Endothelial cell of umbilical vein (primary cell): ENCODE data around the gene NCS1. TPM values are rescaled to one million over a fixed set of nuclear protein-coding genes. Genes with fewer than 3 reads are reported as not detected.

Source experiments
- BruUV-seq: library from RNA; stranded (reverse); fragments of 400-500 nt; replicated peaks from 2 replicates; lab custom pipeline; 2021; lab: Mats Ljungman, UMichigan
- CTCF ChIA-PET: fragments of 300-600, 350-600 bp; sonication (Branson Sonifier 250); formaldehyde crosslinking; loops from one replicate; lab custom pipeline; 2021; ENCODE audit warnings: antibody characterized with exemption, inconsistent platforms; lab: Charles Lee
- POLR2A ChIA-PET: fragments of 300-600, 350-600 bp; sonication (Branson Sonifier 250); formaldehyde crosslinking; loops from one replicate; lab custom pipeline; 2021; ENCODE audit warnings: antibody characterized with exemption, inconsistent platforms; lab: Charles Lee
- DNase-seq: peaks from one replicate; pipeline ENCODE4 v3.0.0-alpha.2; 2011; ENCODE audit warnings: low read depth, low spot score
- FAIRE-seq: peaks from 2 replicates; lab custom pipeline; 2011; peaks lifted over from hg19 to GRCh38; lab: Jason Lieb, UNC
- H2AFZ ChIP-seq: 2 replicates; pipeline ENCODE4 v1.6.0; 2012; ENCODE audit warnings: low read depth, low read length, control low read depth, inconsistent platforms
- H3K27ac ChIP-seq: 2 replicates; pipeline ENCODE4 v1.5.1; 2011; ENCODE audit warnings: low read depth, mild to moderate bottlenecking, control low read depth, low read length, moderate library complexity; ENCODE audit not compliant: insufficient read depth
- H3K27me3 ChIP-seq, 2 experiments: 2 replicates each; pipeline versions ENCODE4 v1.6.0 to v1.6.1; 2011; ENCODE audit warnings: low read length in 2 of 2, mixed read lengths in 1 of 2; ENCODE audit not compliant: control insufficient read depth in 2 of 2, insufficient read depth in 2 of 2
- H3K36me3 ChIP-seq, 2 experiments: 2 replicates in 1 of 2; 3 replicates in 1 of 2; pipeline ENCODE4 v1.5.1; 2011; ENCODE audit warnings: low read length in 2 of 2, mild to moderate bottlenecking in 1 of 2, moderate library complexity in 1 of 2; ENCODE audit not compliant: control insufficient read depth in 2 of 2, insufficient read depth in 2 of 2; ENCODE audit errors: extremely low read depth in 1 of 2
- H3K4me1 ChIP-seq: 3 replicates; pipeline ENCODE4 v1.5.1; 2011; ENCODE audit warnings: mild to moderate bottlenecking, low read length; ENCODE audit not compliant: control insufficient read depth, insufficient read depth; ENCODE audit errors: extremely low read depth
- H3K4me2 ChIP-seq: 2 replicates; pipeline ENCODE4 v1.6.1; 2011; ENCODE audit warnings: low read length, control low read depth, mixed read lengths; ENCODE audit not compliant: insufficient read depth
- H3K4me3 ChIP-seq, 3 experiments: fragments of 200-600 bp in 1 of 3; sonication (generic), shearing (Covaris generic) in 1 of 3; replicated peaks in 1 of 3; 2 replicates each; pipeline ENCODE4 v1.5.1; 2011 to 2016; ENCODE audit warnings: control low read depth in 3 of 3, low read length in 3 of 3, mild to moderate bottlenecking in 2 of 3, inconsistent platforms in 1 of 3, low read depth in 1 of 3, moderate library complexity in 1 of 3; ENCODE audit not compliant: insufficient read depth in 1 of 3
- H3K79me2 ChIP-seq: 2 replicates; pipeline ENCODE4 v1.6.0; 2012; ENCODE audit warnings: low read length, inconsistent platforms; ENCODE audit not compliant: control insufficient read depth, insufficient read depth
- H3K9ac ChIP-seq: replicated peaks from 2 replicates; pipeline ENCODE3; 2011; ENCODE audit warnings: low read length, control low read depth; ENCODE audit not compliant: insufficient read depth; ENCODE audit errors: extremely low read depth
- H3K9me1 ChIP-seq: replicated peaks from 3 replicates; pipeline ENCODE4 v1.6.0; 2011; ENCODE audit warnings: mild to moderate bottlenecking, low read length; ENCODE audit not compliant: control insufficient read depth, insufficient read depth; ENCODE audit errors: extremely low read depth
- H3K9me3 ChIP-seq: replicated peaks from 2 replicates; pipeline ENCODE4 v1.5.1; 2012; ENCODE audit warnings: low read length, inconsistent platforms; ENCODE audit not compliant: control insufficient read depth, insufficient read depth
- H4K20me1 ChIP-seq: replicated peaks from 2 replicates; pipeline ENCODE3; 2011; ENCODE audit warnings: mild to moderate bottlenecking, low read length; ENCODE audit not compliant: control insufficient read depth, insufficient read depth; ENCODE audit errors: extremely low read depth
- EZH2 ChIP-seq: IDR thresholded peaks from 2 replicates; pipeline ENCODE4 v1.6.1; 2012; ENCODE audit warnings: borderline replicate concordance, low read depth, mild to moderate bottlenecking, moderate library complexity, low read length, inconsistent platforms; ENCODE audit not compliant: severe bottlenecking
- FOS ChIP-seq: IDR thresholded peaks from 2 replicates; pipeline ENCODE4 v1.6.1; 2011; ENCODE audit warnings: mild to moderate bottlenecking, low read length, moderate library complexity, borderline replicate concordance; ENCODE audit not compliant: insufficient read depth
- GATA2 ChIP-seq: IDR thresholded peaks from 2 replicates; pipeline ENCODE4 v1.7.0; 2011; ENCODE audit warnings: low read depth, mild to moderate bottlenecking, moderate library complexity, mixed read lengths, low read length; ENCODE audit not compliant: insufficient read length, insufficient read depth
- JUN ChIP-seq: IDR thresholded peaks from 2 replicates; pipeline ENCODE4 v1.6.1; 2011; ENCODE audit warnings: borderline replicate concordance, low read depth; ENCODE audit not compliant: insufficient read length, insufficient read depth
- MYC ChIP-seq: IDR thresholded peaks from one replicate; pipeline ENCODE4 v1.6.1; 2011; ENCODE audit warnings: mild to moderate bottlenecking, low read depth, low read length
- POLR2A ChIP-seq: IDR thresholded peaks from 2 replicates; pipeline ENCODE4 v1.6.1; 2012; ENCODE audit warnings: low read depth, mild to moderate bottlenecking, control low read depth, low read length
- POLR2AphosphoS5 ChIP-seq: IDR thresholded peaks from 2 replicates; pipeline ENCODE4 v1.6.1; 2012; ENCODE audit warnings: low read depth, mild to moderate bottlenecking, control low read depth, low read length, moderate library complexity; ENCODE audit not compliant: insufficient read depth
- dilution Hi-C: fragments of 300-500 bp; cut with MboI; formaldehyde crosslinking; loops from one replicate; pipeline ENCODE4 v1.15.0; 2019; ENCODE audit warnings: low sequenced_read_pairs; ENCODE audit not compliant: extremely low pct_ligation_motif_present
- intact Hi-C: fragments of 100-400 bp; cut with micrococcal nuclease; formaldehyde crosslinking; loops from one replicate; pipeline ENCODE4 v1.10.0; 2022
- polyA plus RNA-seq, 4 experiments: library from polyadenylated mRNA; depleted of rRNA in 3 of 4; stranded (reverse) in 3 of 4; unstranded in 1 of 4; fragments of >200 nt; gene quantifications; 2 replicates each; pipeline versions ENCODE4 v1.2.1 to v1.2.3, GENCODE V29; 2011 to 2012; ENCODE audit warnings: missing spikeins in 1 of 4
- total RNA-seq: library from RNA; stranded (reverse); gene quantifications from 2 replicates; pipeline ENCODE4 v1.2.3, GENCODE V29; 2021
- TF ChIP-seq, protein P1 (sequence below), 2 donors: IDR thresholded peaks; 1 replicate in 1 of 2; 2 replicates in 1 of 2; pipeline ENCODE4 v1.5.1; 2011; ENCODE audit warnings: low read length in 2 of 2, mild to moderate bottlenecking in 2 of 2, moderate library complexity in 2 of 2, control low read depth in 1 of 2, inconsistent platforms in 1 of 2, low read depth in 1 of 2; ENCODE audit not compliant: insufficient read depth in 1 of 2; ENCODE audit errors: extremely low read depth in 1 of 2
- TF ChIP-seq, protein P2 (sequence below): IDR thresholded peaks from 2 replicates; pipeline ENCODE4 v1.6.1; 2011; ENCODE audit not compliant: insufficient read depth, insufficient read length

Gene NCS1
- total and polyA plus RNA-seq, 2 donors (not counting 3 experiments of a cell fraction or from before 2014, with no cell fraction given) = 53.6 to 77.4 TPM

DNA sequence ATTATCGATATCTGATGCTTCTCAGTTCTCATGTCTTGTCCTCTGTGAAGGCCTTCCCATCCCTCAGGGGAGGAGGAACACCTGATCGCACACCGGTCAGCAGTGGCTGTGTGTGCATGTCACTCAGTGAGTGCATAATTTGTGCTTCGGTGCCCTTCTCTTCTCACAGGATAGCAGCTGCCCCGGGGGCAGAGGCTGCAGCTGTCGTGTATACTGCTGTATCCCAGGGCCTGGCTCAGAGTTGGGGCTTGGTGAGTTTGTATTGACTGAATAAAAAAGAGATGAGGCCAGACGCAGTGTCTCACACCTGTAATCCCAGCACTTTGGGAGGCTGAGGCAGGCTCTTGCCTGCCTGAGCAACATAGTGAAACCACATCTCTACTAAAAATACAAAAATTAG lies 49.7 kb upstream of the NCS1 start:
- no peak overlapping the region for H3K27ac ChIP-seq
- peaks cover 3 to 14% of the 10 kb centered on the region in 2 experiments for H3K36me3 ChIP-seq
- ChIA-PET POLR2A (no interaction called here), CTCF (no interaction called here)
- DNase-seq (no peak), FAIRE-seq (no peak)
- intact Hi-C loops = no loop called here
- no TSS peak for BruUV-seq
- H2AFZ ChIP-seq = no peak overlapping the region
- dilution Hi-C loops = no loop called here
- H3K79me2 ChIP-seq = no peaks in the 10 kb centered on the region
- H3K4me1 ChIP-seq = peaks cover 9% of the 10 kb centered on the region
- no peaks in the 10 kb centered on the region for H3K27me3 ChIP-seq
- H3K9me1 ChIP-seq = no peaks in the 10 kb centered on the region
- H3K4me2 ChIP-seq = no peak overlapping the region
- TF ChIP-seq, protein P1, sequence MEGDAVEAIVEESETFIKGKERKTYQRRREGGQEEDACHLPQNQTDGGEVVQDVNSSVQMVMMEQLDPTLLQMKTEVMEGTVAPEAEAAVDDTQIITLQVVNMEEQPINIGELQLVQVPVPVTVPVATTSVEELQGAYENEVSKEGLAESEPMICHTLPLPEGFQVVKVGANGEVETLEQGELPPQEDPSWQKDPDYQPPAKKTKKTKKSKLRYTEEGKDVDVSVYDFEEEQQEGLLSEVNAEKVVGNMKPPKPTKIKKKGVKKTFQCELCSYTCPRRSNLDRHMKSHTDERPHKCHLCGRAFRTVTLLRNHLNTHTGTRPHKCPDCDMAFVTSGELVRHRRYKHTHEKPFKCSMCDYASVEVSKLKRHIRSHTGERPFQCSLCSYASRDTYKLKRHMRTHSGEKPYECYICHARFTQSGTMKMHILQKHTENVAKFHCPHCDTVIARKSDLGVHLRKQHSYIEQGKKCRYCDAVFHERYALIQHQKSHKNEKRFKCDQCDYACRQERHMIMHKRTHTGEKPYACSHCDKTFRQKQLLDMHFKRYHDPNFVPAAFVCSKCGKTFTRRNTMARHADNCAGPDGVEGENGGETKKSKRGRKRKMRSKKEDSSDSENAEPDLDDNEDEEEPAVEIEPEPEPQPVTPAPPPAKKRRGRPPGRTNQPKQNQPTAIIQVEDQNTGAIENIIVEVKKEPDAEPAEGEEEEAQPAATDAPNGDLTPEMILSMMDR (IDR thresholded peaks at IDR 0.05; ENCODE audit: extremely low read depth in 1 of 2, insufficient read depth in 1 of 2, low read depth in 1 of 2, low read length in 2 of 2) = no peak
- TF ChIP-seq MYC = no peak
- no peak for TF ChIP-seq FOS
- TF ChIP-seq GATA2 = no peak
- no peak for TF ChIP-seq POLR2AphosphoS5
- TF ChIP-seq, protein P2, sequence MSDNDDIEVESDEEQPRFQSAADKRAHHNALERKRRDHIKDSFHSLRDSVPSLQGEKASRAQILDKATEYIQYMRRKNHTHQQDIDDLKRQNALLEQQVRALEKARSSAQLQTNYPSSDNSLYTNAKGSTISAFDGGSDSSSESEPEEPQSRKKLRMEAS = no peak
- TF ChIP-seq JUN = no peak
- TF ChIP-seq EZH2 = no peak
- no peak for TF ChIP-seq POLR2A
- no peaks in the 10 kb centered on the region for H3K9me3 ChIP-seq
- no peak overlapping the region for H3K9ac ChIP-seq
- no peaks in the 10 kb centered on the region for H4K20me1 ChIP-seq
- H3K4me3 ChIP-seq = no peak overlapping the region
